IMR-90 (cell line): ENCODE measurements around the gene ZNF766. TPM values are rescaled to one million over a fixed set of nuclear protein-coding genes. Genes with fewer than 3 reads are reported as not detected.

ENCODE experiments used
- ATAC-seq: fragments of 200-7000 bp; cut with Tn5 transposase; 2 replicates; pipeline ENCODE4 v1.9.1; 2020; ENCODE audit warnings: low read depth, mild to moderate bottlenecking, moderate library complexity
- BruUV-seq: library from RNA; stranded (reverse); fragments of 400-500 nt; replicated peaks from 2 replicates; lab custom pipeline; 2021; lab: Mats Ljungman, UMichigan
- CTCF ChIA-PET: fragments of 300-600 bp; formaldehyde crosslinking; extraction: SDS; loops from one replicate; lab custom pipeline; 2021; ENCODE audit warnings: antibody characterized with exemption; lab: Yijun Ruan, JAX
- POLR2A ChIA-PET: fragments of 300-600 bp; sonication (Branson Sonifier 250); formaldehyde crosslinking; loops from one replicate; lab custom pipeline; 2022; ENCODE audit warnings: antibody characterized with exemption; ENCODE audit not compliant: unreplicated experiment; lab: Charles Lee
- DNase-seq: peaks from one replicate; pipeline ENCODE4 v3.0.0; 2013
- H2AFZ ChIP-seq: replicated peaks from 2 replicates; pipeline ENCODE3; 2013; ENCODE audit warnings: low read length, mild to moderate bottlenecking; ENCODE audit not compliant: poor library complexity
- H2AK5ac ChIP-seq: 2 replicates; pipeline ENCODE4 v1.6.1; 2013; ENCODE audit warnings: low read depth, low read length, inconsistent platforms
- H2AK9ac ChIP-seq: replicated peaks from 2 replicates; pipeline ENCODE3; 2013; ENCODE audit warnings: mild to moderate bottlenecking, low read depth, low read length, moderate library complexity; ENCODE audit not compliant: poor library complexity
- H2BK120ac ChIP-seq: 2 replicates; pipeline ENCODE4 v1.6.1; 2013; ENCODE audit warnings: low read depth, low read length, inconsistent platforms
- H2BK15ac ChIP-seq: 3 replicates; pipeline ENCODE4 v1.6.1; 2013; ENCODE audit warnings: low read depth, low read length, inconsistent platforms
- H2BK20ac ChIP-seq: 2 replicates; pipeline ENCODE4 v1.6.1; 2013; ENCODE audit warnings: low read depth, mild to moderate bottlenecking, inconsistent platforms, low read length, moderate library complexity
- H2BK5ac ChIP-seq: 2 replicates; pipeline ENCODE4 v1.6.1; 2013; ENCODE audit warnings: mild to moderate bottlenecking, low read depth, low read length, inconsistent platforms; ENCODE audit not compliant: poor library complexity, severe bottlenecking
- H3K14ac ChIP-seq: replicated peaks from 2 replicates; pipeline ENCODE4 v1.6.1; 2013; ENCODE audit warnings: low read depth, low read length, inconsistent platforms
- H3K18ac ChIP-seq: 2 replicates; pipeline ENCODE4 v1.6.1; 2013; ENCODE audit warnings: low read depth, low read length, control low read depth
- H3K23ac ChIP-seq: 2 replicates; pipeline ENCODE4 v1.6.1; 2013; ENCODE audit warnings: low read depth, low read length, inconsistent platforms
- H3K27ac ChIP-seq: 2 replicates; pipeline ENCODE4 v1.5.1; 2013; ENCODE audit warnings: mild to moderate bottlenecking, control low read depth, low read length; ENCODE audit not compliant: insufficient read depth
- H3K27me3 ChIP-seq: 2 replicates; pipeline ENCODE4 v1.6.1; 2013; ENCODE audit warnings: low read length; ENCODE audit not compliant: control insufficient read depth, insufficient read depth
- H3K36me3 ChIP-seq: 2 replicates; pipeline ENCODE4 v1.6.1; 2013; ENCODE audit warnings: low read length, mixed read lengths; ENCODE audit not compliant: control insufficient read depth, insufficient read depth
- H3K4ac ChIP-seq: 2 replicates; pipeline ENCODE4 v1.6.1; 2013; ENCODE audit warnings: low read depth, low read length, inconsistent platforms
- H3K4me1 ChIP-seq: 2 replicates; pipeline ENCODE4 v1.6.1; 2013; ENCODE audit warnings: low read length, mixed read lengths; ENCODE audit not compliant: control insufficient read depth, insufficient read depth
- H3K4me2 ChIP-seq: 2 replicates; pipeline ENCODE4 v1.6.1; 2013; ENCODE audit warnings: low read depth, mild to moderate bottlenecking, control low read depth, low read length, moderate library complexity
- H3K4me3 ChIP-seq: 2 replicates; pipeline ENCODE4 v1.5.1; 2013; ENCODE audit warnings: low read depth, mild to moderate bottlenecking, control low read depth, low read length, moderate library complexity; ENCODE audit not compliant: insufficient read depth
- H3K56ac ChIP-seq: 2 replicates; pipeline ENCODE4 v1.6.1; 2013; ENCODE audit warnings: low read length, inconsistent platforms; ENCODE audit not compliant: insufficient read depth; ENCODE audit errors: extremely low read depth
- H3K79me1 ChIP-seq, 2 experiments: 2 replicates each; pipeline ENCODE4 v1.6.1; 2013; ENCODE audit warnings: low read length in 2 of 2, inconsistent platforms in 1 of 2, low read depth in 1 of 2
- H3K9ac ChIP-seq: 2 replicates; pipeline ENCODE4 v1.6.1; 2013; ENCODE audit warnings: low read depth, low read length, control low read depth
- H3K9me1 ChIP-seq: 2 replicates; pipeline ENCODE4 v1.6.1; 2013; ENCODE audit warnings: low read length, inconsistent platforms; ENCODE audit not compliant: insufficient read depth
- H3K9me3 ChIP-seq: 2 replicates; pipeline ENCODE4 v1.6.1; 2013; ENCODE audit warnings: low read length; ENCODE audit not compliant: control insufficient read depth, insufficient read depth
- H4K20me1 ChIP-seq: 2 replicates; pipeline ENCODE4 v1.6.1; 2013; ENCODE audit warnings: low read length, inconsistent platforms; ENCODE audit not compliant: insufficient read depth
- H4K5ac ChIP-seq: 2 replicates; pipeline ENCODE4 v1.6.1; 2013; ENCODE audit warnings: mild to moderate bottlenecking, low read depth, low read length, control low read depth
- H4K8ac ChIP-seq, 2 experiments: 2 replicates each; pipeline ENCODE4 v1.6.1; 2013; ENCODE audit warnings: low read depth in 2 of 2, low read length in 2 of 2, control low read depth in 1 of 2, inconsistent platforms in 1 of 2
- H4K91ac ChIP-seq: 2 replicates; pipeline ENCODE4 v1.6.1; 2013; ENCODE audit warnings: low read depth, low read length, inconsistent platforms; ENCODE audit not compliant: insufficient read depth
- WGBS, 2 experiments: methylation state at CpG; one replicate each; pipeline versions ENCODE4 v1.1.5 to v1.1.7; 2013; ENCODE audit warnings: missing lambda C conversion rate in 2 of 2; ENCODE audit not compliant: insufficient read length in 1 of 2; ENCODE audit errors: extremely low coverage in 2 of 2; 5-methylcytosine and 5-hydroxymethylcytosine counted together
- dilution Hi-C: fragments of 300-500 bp; cut with HindIII; formaldehyde crosslinking; loops from one replicate; pipeline ENCODE4 v1.14.3; 2018; ENCODE audit warnings: low sequenced_read_pairs; ENCODE audit not compliant: unreplicated experiment
- in situ Hi-C: fragments of 300-500 bp; cut with MboI; formaldehyde crosslinking; loops from 3 replicates; pipeline ENCODE4 v1.14.3; 2019; ENCODE audit warnings: low sequenced_read_pairs, inconsistent platforms, mixed read lengths
- intact Hi-C: fragments of 100-400 bp; cut with micrococcal nuclease; formaldehyde crosslinking; loops from 2 replicates; pipeline ENCODE4 v1.10.0; 2022
- polyA plus RNA-seq, 3 experiments: library from polyadenylated mRNA; depleted of rRNA; stranded (reverse); fragments of >200 nt; gene quantifications; 2 replicates each; pipeline ENCODE4 v1.2.3, GENCODE V29; 2012; ENCODE audit warnings: low replicate concordance in 1 of 3
- total RNA-seq: library from RNA; depleted of rRNA; stranded (reverse); fragments of >200 nt; gene quantifications from 2 replicates; pipeline ENCODE4 v1.2.3, GENCODE V29; 2012
- TF ChIP-seq, protein P1 (sequence below): fragments of 150-350 bp; IDR thresholded peaks from 2 replicates; pipeline ENCODE4 v1.6.1; 2017; ENCODE audit warnings: mild to moderate bottlenecking, antibody characterized with exemption, low read length, low read depth

The ZNF766 gene
- total and polyA plus RNA-seq, 2 of the 4 experiments (the other 2 are of a cell fraction): 4.9 to 20.4 TPM

- intact Hi-C loops (no loop called here), in situ Hi-C loops (no loop called here), dilution Hi-C loops (no loop called here)
- ATAC-seq: no peak
- Histone ChIP-seq H4K20me1 (no peaks in the 10 kb centered on the region), H3K9me3 (peaks cover 11% of the 10 kb centered on the region), H3K56ac (no peak overlapping the region), H3K18ac (no peak overlapping the region), H3K4ac (no peak overlapping the region), H3K79me1 (peaks cover 32 to 49% of the 10 kb centered on the region in 2 experiments), H4K5ac (no peak overlapping the region), H3K14ac (no peak overlapping the region), H3K27ac (no peak overlapping the region), H2AFZ (no peak overlapping the region), H3K4me3 (no peak overlapping the region), H2AK9ac (no peak overlapping the region), H2BK20ac (no peak overlapping the region), H3K9me1 (no peaks in the 10 kb centered on the region), H4K91ac (no peak overlapping the region), H3K36me3 (peaks cover 19% of the 10 kb centered on the region), H2BK120ac (no peak overlapping the region), H2BK15ac (no peak overlapping the region), H4K8ac (no peak overlapping the region), H3K9ac (no peak overlapping the region), H3K4me2 (no peak overlapping the region), H3K23ac (no peak overlapping the region), H3K27me3 (no peaks in the 10 kb centered on the region), H2AK5ac (no peak overlapping the region), H2BK5ac (no peak overlapping the region), H3K4me1 (peaks cover 2% of the 10 kb centered on the region)
- WGBS, 2 experiments: no CpG with 5 or more reads among the region's 5 CpGs
- ChIA-PET POLR2A (interaction anchor here (0.7 kb wide), 1 partner anchor 22 kb away, joined by 5 read pairs; no protein-coding TSS in a partner anchor), CTCF (no interaction called here)
- TF ChIP-seq, protein P1, sequence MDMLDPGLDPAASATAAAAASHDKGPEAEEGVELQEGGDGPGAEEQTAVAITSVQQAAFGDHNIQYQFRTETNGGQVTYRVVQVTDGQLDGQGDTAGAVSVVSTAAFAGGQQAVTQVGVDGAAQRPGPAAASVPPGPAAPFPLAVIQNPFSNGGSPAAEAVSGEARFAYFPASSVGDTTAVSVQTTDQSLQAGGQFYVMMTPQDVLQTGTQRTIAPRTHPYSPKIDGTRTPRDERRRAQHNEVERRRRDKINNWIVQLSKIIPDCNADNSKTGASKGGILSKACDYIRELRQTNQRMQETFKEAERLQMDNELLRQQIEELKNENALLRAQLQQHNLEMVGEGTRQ: no peak
- no TSS peak for BruUV-seq
- DNase-seq: no peak
These were observed 4.8 kb downstream of the ZNF766 start for GRCh38 chr19:52274191-52274590.
